OCI-LY7 (cell line): Measurements from ENCODE around the gene SYK. TPM values are rescaled to one million over a fixed set of nuclear protein-coding genes. Genes with fewer than 3 reads are reported as not detected.

Experiments used
- BruUV-seq: library from RNA; stranded (reverse); fragments of 400-500 nt; replicated peaks from 2 replicates; lab custom pipeline; 2021; lab: Mats Ljungman, UMichigan
- CTCF ChIA-PET: fragments of 300-600 bp; sonication (Branson Sonifier 250); formaldehyde crosslinking; loops from one replicate; lab custom pipeline; 2022; ENCODE audit warnings: antibody characterized with exemption; ENCODE audit not compliant: unreplicated experiment; lab: Charles Lee
- POLR2A ChIA-PET: fragments of 300-600 bp; sonication (Branson Sonifier 250); formaldehyde crosslinking; loops from one replicate; lab custom pipeline; 2022; ENCODE audit warnings: antibody characterized with exemption; lab: Charles Lee
- DNase-seq: peaks from one replicate; pipeline ENCODE4 v3.0.0-alpha.2; 2015; ENCODE audit warnings: low spot score
- H2AFZ ChIP-seq: fragments of 200-600 bp; sonication (generic), shearing (Covaris generic); 2 replicates; pipeline ENCODE4 v1.6.1; 2014; ENCODE audit warnings: mild to moderate bottlenecking, antibody characterized with exemption, low read length, moderate library complexity
- H3K27ac ChIP-seq: fragments of 200-600 bp; sonication (generic); 2 replicates; pipeline ENCODE4 v1.5.1; 2014; ENCODE audit warnings: mixed run types, low read depth, mild to moderate bottlenecking, moderate library complexity, low read length, inconsistent platforms; ENCODE audit not compliant: poor library complexity, severe bottlenecking
- H3K36me3 ChIP-seq: fragments of 200-600 bp; sonication (generic); 2 replicates; pipeline ENCODE4 v1.6.1; 2014; ENCODE audit warnings: mild to moderate bottlenecking, antibody characterized with exemption, low read length, moderate library complexity, mixed read lengths; ENCODE audit not compliant: insufficient read depth
- H3K4me1 ChIP-seq: fragments of 200-600 bp; sonication (generic); 2 replicates; pipeline ENCODE4 v1.5.1; 2014; ENCODE audit warnings: mild to moderate bottlenecking, low read length; ENCODE audit not compliant: insufficient read depth, poor library complexity, severe bottlenecking
- H3K4me2 ChIP-seq: fragments of 200-600 bp; sonication (generic); 2 replicates; pipeline ENCODE4 v1.6.1; 2014; ENCODE audit warnings: mild to moderate bottlenecking, low read length
- H3K4me3 ChIP-seq: fragments of 200-600 bp; sonication (generic); 2 replicates; pipeline ENCODE4 v1.5.1; 2014; ENCODE audit warnings: mild to moderate bottlenecking, low read depth, low read length; ENCODE audit not compliant: poor library complexity, severe bottlenecking
- H3K79me2 ChIP-seq: fragments of 200-600 bp; sonication (generic); 2 replicates; pipeline ENCODE4 v1.6.1; 2016; ENCODE audit warnings: low read depth, mild to moderate bottlenecking, low read length, moderate library complexity, mixed read lengths; ENCODE audit not compliant: insufficient read depth
- H3K9me2 ChIP-seq: fragments of 200-600 bp; sonication (generic); 2 replicates; pipeline ENCODE4 v1.6.1; 2016; ENCODE audit warnings: mild to moderate bottlenecking, low read length, mixed read lengths; ENCODE audit not compliant: insufficient read depth
- H3K9me3 ChIP-seq: fragments of 200-600 bp; sonication (generic); 2 replicates; pipeline ENCODE4 v1.6.1; 2014; ENCODE audit warnings: mild to moderate bottlenecking, mixed run types, low read length, mixed read lengths
- H4K20me1 ChIP-seq: fragments of 200-600 bp; sonication (generic); 2 replicates; pipeline ENCODE4 v1.6.1; 2014; ENCODE audit warnings: mild to moderate bottlenecking, antibody characterized with exemption, low read length, moderate library complexity, mixed read lengths; ENCODE audit not compliant: insufficient read depth
- EZH2phosphoT487 ChIP-seq: fragments of 200-600 bp; sonication (generic); IDR thresholded peaks from 2 replicates; pipeline ENCODE4 v1.6.1; 2018; ENCODE audit warnings: low read depth, borderline replicate concordance, mild to moderate bottlenecking, mixed run types, antibody characterized with exemption, low read length, moderate library complexity, mixed read lengths
- intact Hi-C: fragments of 100-400 bp; cut with micrococcal nuclease; formaldehyde crosslinking; loops from one replicate; pipeline ENCODE4 v1.10.0; 2022; ENCODE audit not compliant: unreplicated experiment
- total RNA-seq, 2 experiments: library from RNA; depleted of rRNA in 1 of 2; stranded (reverse); fragments of >200 nt in 1 of 2; shearing (Covaris generic) in 1 of 2; gene quantifications; 2 replicates each; pipeline ENCODE4 v1.2.3, GENCODE V29; 2014 to 2022
- TF ChIP-seq, protein P1 (sequence below): fragments of 200-600 bp; sonication (generic); conservative IDR thresholded peaks from 2 replicates; pipeline ENCODE4 v1.5.1; 2014; ENCODE audit warnings: mild to moderate bottlenecking, antibody characterized with exemption, low read length, moderate library complexity, mixed read lengths

The SYK gene
- total RNA-seq, 2 experiments from 2014 or later: 112 to 175 TPM

DNA sequence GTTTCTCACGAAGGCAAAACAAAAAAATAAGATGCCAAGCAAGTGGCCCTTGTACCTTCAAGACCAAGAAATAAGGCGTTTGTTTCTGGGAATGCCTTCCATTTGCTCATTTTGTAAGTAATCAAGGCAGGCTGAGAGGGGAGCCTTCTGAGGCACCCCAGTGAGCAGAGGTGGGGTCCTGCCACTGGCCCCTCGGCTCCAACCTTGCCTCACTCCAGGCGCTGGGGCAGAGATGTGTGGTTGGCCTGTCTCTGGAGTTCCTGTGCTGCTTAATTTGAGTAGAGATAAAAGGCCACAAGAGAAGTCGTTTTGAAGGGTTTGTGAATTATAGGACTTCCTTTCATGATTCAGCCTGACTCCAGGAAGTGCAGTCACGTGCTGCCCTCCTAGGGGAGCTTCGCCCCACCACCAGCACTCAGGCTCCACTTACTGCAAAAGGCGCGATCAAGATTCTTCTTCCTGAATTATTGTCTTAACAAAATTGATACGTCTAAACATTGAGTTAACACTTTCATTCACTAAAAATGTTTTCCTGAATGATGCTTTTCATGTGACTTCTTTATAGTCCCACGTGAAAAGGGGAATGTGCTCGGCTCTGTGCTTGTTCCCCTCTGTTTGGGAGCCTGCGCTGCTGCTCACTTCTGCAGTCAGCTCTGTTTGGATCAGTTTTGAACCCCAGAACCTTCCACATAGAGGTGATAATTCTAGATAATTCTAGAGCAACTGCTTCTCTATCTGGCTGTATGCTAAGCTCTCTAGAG lies 13.7 kb downstream of the SYK start:
- Histone ChIP-seq H3K9me2 (no peaks in the 10 kb centered on the region), H3K4me2 (peak overlapping the region; percentile 91), H3K4me3 (peak overlapping the region; percentile 45), H3K9me3 (peaks cover 20% of the 10 kb centered on the region; the same call in 1 of the 2 replicates), H3K4me1 (peaks cover 62% of the 10 kb centered on the region), H4K20me1 (peaks cover under 1% of the 10 kb centered on the region; the same call in 1 of the 2 replicates), H3K27ac (peak overlapping the region; percentile 95), H3K79me2 (peaks cover 95% of the 10 kb centered on the region), H3K36me3 (peaks cover 56% of the 10 kb centered on the region), H2AFZ (no peak overlapping the region; the same call in 1 of the 2 replicates)
- ChIA-PET CTCF (interaction anchor here (0.8 to 1.3 kb wide), 2 partner anchors 11 to 12 kb away, joined by 5 to 6 read pairs; no protein-coding TSS in a partner anchor), POLR2A (interaction anchor here (0.5 to 6.3 kb wide), 7 partner anchors 8 to 24 kb away, joined by 3 to 94 read pairs (median 4); partner anchors contain the start of gene SYK)
- BruUV-seq: no TSS peak
- TF ChIP-seq, protein P1, sequence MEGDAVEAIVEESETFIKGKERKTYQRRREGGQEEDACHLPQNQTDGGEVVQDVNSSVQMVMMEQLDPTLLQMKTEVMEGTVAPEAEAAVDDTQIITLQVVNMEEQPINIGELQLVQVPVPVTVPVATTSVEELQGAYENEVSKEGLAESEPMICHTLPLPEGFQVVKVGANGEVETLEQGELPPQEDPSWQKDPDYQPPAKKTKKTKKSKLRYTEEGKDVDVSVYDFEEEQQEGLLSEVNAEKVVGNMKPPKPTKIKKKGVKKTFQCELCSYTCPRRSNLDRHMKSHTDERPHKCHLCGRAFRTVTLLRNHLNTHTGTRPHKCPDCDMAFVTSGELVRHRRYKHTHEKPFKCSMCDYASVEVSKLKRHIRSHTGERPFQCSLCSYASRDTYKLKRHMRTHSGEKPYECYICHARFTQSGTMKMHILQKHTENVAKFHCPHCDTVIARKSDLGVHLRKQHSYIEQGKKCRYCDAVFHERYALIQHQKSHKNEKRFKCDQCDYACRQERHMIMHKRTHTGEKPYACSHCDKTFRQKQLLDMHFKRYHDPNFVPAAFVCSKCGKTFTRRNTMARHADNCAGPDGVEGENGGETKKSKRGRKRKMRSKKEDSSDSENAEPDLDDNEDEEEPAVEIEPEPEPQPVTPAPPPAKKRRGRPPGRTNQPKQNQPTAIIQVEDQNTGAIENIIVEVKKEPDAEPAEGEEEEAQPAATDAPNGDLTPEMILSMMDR: no peak
- DNase-seq: peak; percentile 85
- intact Hi-C loops: loop anchor here (1.0 kb wide), 2 partner anchors 12 to 16 kb away; no protein-coding TSS in a partner anchor

DNA sequence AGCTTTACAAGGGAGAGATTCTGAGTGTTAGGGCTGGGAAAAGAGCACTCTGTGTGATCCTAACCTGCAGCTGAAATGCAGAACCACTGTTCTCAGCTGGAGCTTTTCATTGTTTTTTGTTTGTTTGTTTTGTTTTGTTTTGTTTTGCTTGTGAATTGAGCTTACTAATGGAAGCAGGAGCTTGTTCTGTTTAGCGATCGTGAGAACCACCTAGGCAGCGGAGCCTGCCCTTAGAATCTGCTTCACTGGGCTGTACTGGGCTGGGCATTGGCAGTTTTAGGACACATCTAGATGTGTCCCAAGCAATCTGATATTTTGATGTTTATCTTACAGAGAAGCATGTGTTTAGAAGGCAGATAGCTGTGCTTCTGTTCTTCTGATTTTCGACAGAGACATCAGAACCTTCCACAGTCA lies 14.3 kb downstream of the SYK start:
- intact Hi-C loops: loop anchor here (1.0 kb wide), 2 partner anchors 11 to 15 kb away; no protein-coding TSS in a partner anchor
- Histone ChIP-seq H3K36me3 (peaks cover 57% of the 10 kb centered on the region), H3K27ac (peak overlapping the region; percentile 95), H3K4me1 (peaks cover 56% of the 10 kb centered on the region), H3K79me2 (peaks cover 89% of the 10 kb centered on the region), H3K9me2 (no peaks in the 10 kb centered on the region), H3K9me3 (peaks cover 20% of the 10 kb centered on the region; the same call in 1 of the 2 replicates), H4K20me1 (no peaks in the 10 kb centered on the region), H3K4me3 (peak overlapping the region; percentile 45), H3K4me2 (peak overlapping the region; percentile 91), H2AFZ (no peak overlapping the region; the same call in 1 of the 2 replicates)
- TF ChIP-seq EZH2phosphoT487: no peak
- TF ChIP-seq, protein P1: no peak
- DNase-seq: no peak
- ChIA-PET POLR2A (interaction anchor here (0.5 to 6.3 kb wide), 7 partner anchors 8 to 24 kb away, joined by 3 to 94 read pairs (median 4); partner anchors contain the start of gene SYK), CTCF (interaction anchor here (0.6 to 1.3 kb wide), 3 partner anchors 10 to 16 kb away, joined by 3 to 6 read pairs (median 5); no protein-coding TSS in a partner anchor)
- no TSS peak for BruUV-seq
